Measurements from ENCODE around the gene PNPLA6. TPM values are rescaled to one million over a fixed set of nuclear protein-coding genes. Genes with fewer than 3 reads are reported as not detected.

The PNPLA6 gene
- total and polyA plus RNA-seq, 8 donors: 28.7 to 255 (median 37.7) TPM

DNA sequence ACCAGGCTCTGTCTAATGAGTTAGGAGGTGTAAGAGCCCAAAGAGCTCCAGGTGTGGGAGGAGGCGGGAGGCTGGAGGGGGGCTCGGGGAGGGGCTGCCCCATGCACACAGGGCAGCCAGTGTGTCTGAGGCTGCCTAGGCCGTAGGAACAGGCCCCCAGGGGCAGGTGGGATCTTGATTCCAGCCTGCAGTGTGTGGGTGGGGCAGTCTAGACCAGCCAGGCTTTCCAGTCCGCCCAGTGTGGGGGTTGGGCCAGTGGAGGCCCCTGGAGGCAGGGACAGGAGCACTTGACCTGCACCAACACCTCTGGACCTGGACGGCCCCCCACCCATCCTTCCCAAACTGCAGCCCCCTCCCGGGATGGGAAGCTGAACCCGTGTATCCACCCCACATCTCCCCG is 54.7 kb downstream of the PNPLA6 start:
- peak; percentile 73 for ATAC-seq
- Histone ChIP-seq H3K27me3 (peaks cover 5 to 46% of the 10 kb centered on the region in 2 donors), H3K27ac (no peak overlapping the region), H3K4me1 (no peaks in the 10 kb centered on the region), H3K9me3 (no peaks in the 10 kb centered on the region), H3K4me3 (no peak overlapping the region), H3K36me3 (no peaks in the 10 kb centered on the region)
- intact Hi-C loops (cut with DNase I): no loop called here
- peak in 1 of 4 donors; percentile 52 for DNase-seq
- TF ChIP-seq, protein P1, sequence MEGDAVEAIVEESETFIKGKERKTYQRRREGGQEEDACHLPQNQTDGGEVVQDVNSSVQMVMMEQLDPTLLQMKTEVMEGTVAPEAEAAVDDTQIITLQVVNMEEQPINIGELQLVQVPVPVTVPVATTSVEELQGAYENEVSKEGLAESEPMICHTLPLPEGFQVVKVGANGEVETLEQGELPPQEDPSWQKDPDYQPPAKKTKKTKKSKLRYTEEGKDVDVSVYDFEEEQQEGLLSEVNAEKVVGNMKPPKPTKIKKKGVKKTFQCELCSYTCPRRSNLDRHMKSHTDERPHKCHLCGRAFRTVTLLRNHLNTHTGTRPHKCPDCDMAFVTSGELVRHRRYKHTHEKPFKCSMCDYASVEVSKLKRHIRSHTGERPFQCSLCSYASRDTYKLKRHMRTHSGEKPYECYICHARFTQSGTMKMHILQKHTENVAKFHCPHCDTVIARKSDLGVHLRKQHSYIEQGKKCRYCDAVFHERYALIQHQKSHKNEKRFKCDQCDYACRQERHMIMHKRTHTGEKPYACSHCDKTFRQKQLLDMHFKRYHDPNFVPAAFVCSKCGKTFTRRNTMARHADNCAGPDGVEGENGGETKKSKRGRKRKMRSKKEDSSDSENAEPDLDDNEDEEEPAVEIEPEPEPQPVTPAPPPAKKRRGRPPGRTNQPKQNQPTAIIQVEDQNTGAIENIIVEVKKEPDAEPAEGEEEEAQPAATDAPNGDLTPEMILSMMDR (IDR thresholded peaks at IDR 0.05): no peak

GRCh38 chr19:7595466-7596133 is 60.1 kb downstream of the PNPLA6 start, which contains the start of gene CAMSAP3:
CAMSAP3 (plus strand) TSS chr19:7595863; CDS start chr19:7596003, 140 bp downstream.
- intact Hi-C loops (cut with DNase I): no loop called here
- DNase-seq: peak in 2 of 4 donors; percentile 58 to 86
- ATAC-seq: peak; percentile 93
- TF ChIP-seq, protein P1 (IDR thresholded peaks at IDR 0.05): no peak
- H3K27me3 ChIP-seq: peaks cover 20 to 73% of the 10 kb centered on the region in 2 donors
- peak within 1 kb of the TSS; percentile 29 to 41 for H3K4me3 ChIP-seq
- no peaks in the 10 kb centered on the region for H3K36me3 ChIP-seq
- H3K27ac ChIP-seq: no peak within 1 kb of the TSS
- H3K9me3 ChIP-seq: no peaks in the 10 kb centered on the region
- H3K4me1 ChIP-seq: peaks cover 0 to 9% of the 10 kb centered on the region in 2 donors

DNA sequence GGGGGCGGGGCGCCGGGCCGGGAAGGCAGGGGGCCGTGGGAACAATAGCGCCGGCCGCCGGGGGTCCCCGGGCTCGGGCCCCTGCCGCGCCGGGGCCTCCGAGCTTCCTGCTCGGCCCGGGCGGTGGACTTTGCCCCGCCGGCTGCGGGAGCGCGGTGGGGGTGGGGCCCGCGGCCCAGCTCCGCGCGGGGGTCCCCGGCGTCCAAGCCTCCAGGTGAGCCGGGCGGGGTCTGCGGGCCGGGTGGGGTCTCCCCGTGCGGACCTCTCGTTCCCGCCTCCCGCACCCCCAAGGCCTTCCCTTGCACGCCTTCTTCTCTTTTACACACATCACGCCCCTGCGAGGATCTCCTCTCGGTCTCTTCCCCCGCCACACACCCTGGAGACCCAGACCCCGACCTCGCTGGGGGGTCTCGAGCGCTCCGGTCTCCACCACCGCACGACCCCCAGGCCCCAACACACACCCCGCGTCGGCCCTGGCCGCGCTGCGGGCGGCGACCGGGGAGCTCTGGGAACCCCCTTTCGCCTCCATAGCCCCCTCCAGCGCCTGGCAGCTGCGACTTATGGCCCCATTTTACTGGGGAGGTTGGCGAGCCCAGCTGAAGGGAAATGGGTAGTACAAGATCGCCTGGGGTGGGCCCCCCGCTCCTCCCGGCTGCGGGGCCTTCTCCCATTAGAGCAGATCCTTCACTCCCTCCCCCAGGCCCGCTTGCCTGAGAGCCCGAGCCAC is 60.9 kb downstream of the PNPLA6 start:
- Histone ChIP-seq H3K36me3 (no peaks in the 10 kb centered on the region), H3K27ac (no peak overlapping the region), H3K4me3 (peak overlapping the region; percentile 29 to 41), H3K27me3 (peaks cover 20 to 70% of the 10 kb centered on the region in 2 donors), H3K4me1 (peaks cover 0 to 9% of the 10 kb centered on the region in 2 donors), H3K9me3 (no peaks in the 10 kb centered on the region)
- TF ChIP-seq, protein P1 (IDR thresholded peaks at IDR 0.05): no peak
- no peak for DNase-seq
- intact Hi-C loops (cut with DNase I): no loop called here
- peak; percentile 10 for ATAC-seq

DNA sequence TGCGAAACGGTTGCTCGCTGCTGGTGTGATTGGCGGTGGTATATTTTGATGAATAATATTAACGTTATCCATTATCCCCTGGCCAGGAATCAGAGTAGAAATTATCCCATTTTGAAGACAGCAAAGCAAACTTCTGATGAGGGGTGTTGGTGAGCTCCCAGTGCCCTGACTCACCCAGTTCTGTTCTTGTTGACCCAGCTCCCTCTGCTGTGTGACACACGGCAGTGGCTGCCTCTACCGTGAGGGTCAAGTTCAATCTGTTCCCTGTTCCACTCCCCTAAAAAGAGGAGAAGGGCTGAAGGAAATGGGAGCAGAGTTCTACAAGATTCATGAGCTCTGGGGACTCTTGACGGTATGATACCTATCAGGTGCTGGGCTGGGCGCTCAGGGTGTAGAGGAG is 62.2 kb downstream of the PNPLA6 start:
- intact Hi-C loops (cut with DNase I): no loop called here
- TF ChIP-seq, protein P1 (IDR thresholded peaks at IDR 0.05): no peak
- Histone ChIP-seq H3K9me3 (no peaks in the 10 kb centered on the region), H3K27ac (no peak overlapping the region), H3K27me3 (peaks cover 20 to 77% of the 10 kb centered on the region in 2 donors), H3K4me1 (peaks cover 0 to 9% of the 10 kb centered on the region in 2 donors), H3K4me3 (no peak overlapping the region), H3K36me3 (no peaks in the 10 kb centered on the region)
- no peak for DNase-seq
- ATAC-seq: peak; percentile 27

DNA sequence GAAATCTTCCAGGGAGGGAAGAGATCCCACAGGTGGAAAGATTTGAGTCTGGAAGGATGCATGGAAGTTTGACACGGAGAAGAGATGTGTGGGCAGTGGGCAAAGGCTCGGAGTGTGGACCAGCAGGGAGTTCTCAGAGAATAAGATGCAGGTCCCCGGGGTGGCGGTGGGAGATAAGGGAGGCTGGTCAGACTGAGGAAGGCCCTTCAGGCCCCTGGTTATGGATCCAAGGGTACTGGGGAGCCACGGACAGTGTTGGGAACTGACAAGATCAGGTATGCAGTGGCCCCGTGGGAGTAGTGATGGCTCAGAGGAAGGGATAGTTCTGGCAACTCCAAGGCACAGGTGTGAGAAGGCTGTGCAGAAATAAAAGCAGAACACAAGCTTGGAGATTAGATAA is 62.7 kb downstream of the PNPLA6 start:
- no peak for DNase-seq
- ATAC-seq: no peak
- TF ChIP-seq, protein P1 (IDR thresholded peaks at IDR 0.05): no peak
- no peak overlapping the region for H3K27ac ChIP-seq
- peaks cover 0 to 9% of the 10 kb centered on the region in 2 donors for H3K4me1 ChIP-seq
- peaks cover 20 to 76% of the 10 kb centered on the region in 2 donors for H3K27me3 ChIP-seq
- intact Hi-C loops (cut with DNase I): no loop called here
- H3K36me3 ChIP-seq: no peaks in the 10 kb centered on the region
- H3K4me3 ChIP-seq: no peak overlapping the region
- H3K9me3 ChIP-seq: no peaks in the 10 kb centered on the region
